ENCODE measurements around the gene CDC14B. TPM values are rescaled to one million over a fixed set of nuclear protein-coding genes. Genes with fewer than 3 reads are reported as not detected.

Gene CDC14B
- total RNA-seq, 3 donors from 2014 or later = 14.2 to 21.2 (median 16.2) TPM

- no peaks in the 10 kb centered on the region for H3K36me3 ChIP-seq (ENCODE audit: low read depth)
- no peak for TF ChIP-seq CTCF (IDR thresholded peaks at IDR 0.05)
Observed at GRCh38 chr9:96620181-96620514, 505 bp upstream of the CDC14B start.

GRCh38 chr9:96619124-96619465 is 548 bp downstream of the CDC14B start:
- TF ChIP-seq CTCF (IDR thresholded peaks at IDR 0.05) = no peak
- Histone ChIP-seq H3K4me3 (peak overlapping the region; percentile 50), H3K36me3 (ENCODE audit: low read depth) (no peaks in the 10 kb centered on the region), H3K4me1 (ENCODE audit: low read depth) (no peaks in the 10 kb centered on the region), H3K9me3 (no peaks in the 10 kb centered on the region)
- intact Hi-C loops (cut with DNase I, micrococcal nuclease) = no loop called here
- DNase-seq = peak; percentile 10 to 57 (median 47)
- no peak for ATAC-seq

More at GRCh38 chr9:96620181-96620514, 505 bp upstream of the CDC14B start:
- intact Hi-C loops (cut with DNase I, micrococcal nuclease) = no loop called here
- Histone ChIP-seq H3K9me3 (no peaks in the 10 kb centered on the region), H3K4me1 (ENCODE audit: low read depth) (no peaks in the 10 kb centered on the region), H3K4me3 (no peak overlapping the region)
- ATAC-seq (no peak), DNase-seq (no peak)

- ATAC-seq (peak; percentile 65), DNase-seq (peak; percentile 41 to 64 (median 64))
- no peak for TF ChIP-seq CTCF (IDR thresholded peaks at IDR 0.05)
- H3K36me3 ChIP-seq (ENCODE audit: low read depth) = no peaks in the 10 kb centered on the region
- peak overlapping the region; percentile 50 for H3K4me3 ChIP-seq
- H3K9me3 ChIP-seq = no peaks in the 10 kb centered on the region
- intact Hi-C loops (cut with DNase I, micrococcal nuclease) = no loop called here
- no peaks in the 10 kb centered on the region for H3K4me1 ChIP-seq (ENCODE audit: low read depth)
Observed at GRCh38 chr9:96618209-96619123, 1.2 kb downstream of the CDC14B start.

- ATAC-seq = no peak
- H3K4me3 ChIP-seq = no peak overlapping the region
Observed at GRCh38 chr9:96617439-96618185, 2.0 kb downstream of the CDC14B start.

More at GRCh38 chr9:96617439-96618185, 2.0 kb downstream of the CDC14B start:
- intact Hi-C loops (cut with DNase I, micrococcal nuclease) = no loop called here
- DNase-seq = peak in 1 of 3 donors; percentile 34
- no peak for TF ChIP-seq CTCF (IDR thresholded peaks at IDR 0.05)
- Histone ChIP-seq H3K9me3 (no peaks in the 10 kb centered on the region), H3K4me1 (ENCODE audit: low read depth) (no peaks in the 10 kb centered on the region), H3K36me3 (ENCODE audit: low read depth) (no peaks in the 10 kb centered on the region)
